GM10266 (cell line): ENCODE data around the gene IGF2BP2.

Experiments
- DNase-seq: peaks from one replicate; pipeline ENCODE4 v3.0.0; 2012; ENCODE audit errors: extremely low spot score
- CTCF ChIP-seq: IDR thresholded peaks from 2 replicates; pipeline ENCODE4 v1.5.1; 2012; ENCODE audit warnings: mild to moderate bottlenecking, low read depth; ENCODE audit not compliant: control insufficient read depth, insufficient read depth; ENCODE audit errors: missing control alignments

IGF2BP2 gene

GRCh38 chr3:185837414-185837813 is 12.6 kb upstream of the IGF2BP2 start:
- DNase-seq = no peak
- TF ChIP-seq CTCF = no peak

- TF ChIP-seq CTCF = no peak
- DNase-seq = no peak
Measured at GRCh38 chr3:185831990-185832389, 7.1 kb upstream of the IGF2BP2 start.

GRCh38 chr3:185831195-185831594 is 6.4 kb upstream of the IGF2BP2 start:
- no peak for TF ChIP-seq CTCF
- DNase-seq = no peak

- no peak for TF ChIP-seq CTCF
- DNase-seq = no peak
Measured at GRCh38 chr3:185830018-185830797, 5.4 kb upstream of the IGF2BP2 start.

GRCh38 chr3:185828755-185829154 is 3.9 kb upstream of the IGF2BP2 start:
- no peak for DNase-seq
- TF ChIP-seq CTCF = no peak

- TF ChIP-seq CTCF = no peak
- no peak for DNase-seq
Measured at GRCh38 chr3:185827595-185828344, 2.9 kb upstream of the IGF2BP2 start.
